Mammary epithelial cell (primary cell): ENCODE data around the gene DDIT4.

Source experiments
- CTCF ChIP-seq, 2 donors: IDR thresholded peaks in 1 of 2; conservative IDR thresholded peaks in 1 of 2; 2 replicates each; pipeline ENCODE4 v1.5.1; 2011 to 2012; ENCODE audit warnings: inconsistent platforms in 2 of 2, low read length in 2 of 2, mild to moderate bottlenecking in 2 of 2, control low read depth in 1 of 2, low read depth in 1 of 2; ENCODE audit not compliant: insufficient read depth in 1 of 2; ENCODE audit errors: extremely low read depth in 1 of 2
- EZH2 ChIP-seq: IDR thresholded peaks from 2 replicates; pipeline ENCODE4 v1.6.1; 2012; ENCODE audit warnings: low read length, inconsistent platforms, borderline replicate concordance

GRCh38 chr10:72274730-72275350 lies 1.1 kb downstream of the DDIT4 start:
- peak; percentile 59 to 67 for TF ChIP-seq CTCF (conservative IDR thresholded peaks at IDR 0.05 in 1 of 2, IDR thresholded peaks at IDR 0.05 in 1 of 2; ENCODE audit: extremely low read depth in 1 of 2, insufficient read depth in 1 of 2, low read depth in 1 of 2, low read length in 2 of 2)
- no peak for TF ChIP-seq EZH2
